Measurements from ENCODE around the gene ATR. TPM values are rescaled to one million over a fixed set of nuclear protein-coding genes. Genes with fewer than 3 reads are reported as not detected.
A peak's percentile ranks its signal among the peaks of the same experiment; 100 is the strongest.
"Not testable (repeated sequence)": the region's sequence is repeated elsewhere in the genome, so short reads cannot be mapped to it uniquely, and the experiment has no call there.

The ATR gene
- polyA plus RNA-seq, 2 of the 4 experiments (the other 2 are of a cell fraction): 13.9 to 36.2 TPM

GRCh38 chr3:142576792-142577191, 1.7 kb downstream of the ATR start:
- ATAC-seq (no peak), DNase-seq (ENCODE audit: low read depth in 1 of 2, low spot score in 1 of 2) (no peak), FAIRE-seq (no peak)
- H3K4me3 ChIP-seq: no peak overlapping the region; the same call in 2 of the 3 replicates
- H3K4me2 ChIP-seq: peak overlapping the region; percentile 72
- POLR2A ChIA-PET: no interaction called here
- no peak overlapping the region for H3K27ac ChIP-seq
- CTCF ChIA-PET: interaction anchor here (0.7 to 1.7 kb wide), 5 partner anchors 9 to 418 kb away, joined by 3 to 5 read pairs (median 3); no protein-coding TSS in a partner anchor
- H3K9me3 ChIP-seq: no peaks in the 10 kb centered on the region
- H3K4me1 ChIP-seq: peaks cover 20% of the 10 kb centered on the region; the same call in 2 of the 3 replicates
- TF ChIP-seq CBX8 (IDR thresholded peaks at IDR 0.05) (no peak), POLR2A (IDR thresholded peaks at IDR 0.05; ENCODE audit: low read length) (no peak), CHD4 (IDR thresholded peaks at IDR 0.05; ENCODE audit: borderline replicate concordance) (no peak), MAFK (IDR thresholded peaks at IDR 0.05; ENCODE audit: partially characterized antibody) (no peak), HEYL (CRISPR knock-in tag; IDR thresholded peaks at IDR 0.05) (no peak), CEBPB (IDR thresholded peaks at IDR 0.05) (no peak), HDAC2 (IDR thresholded peaks at IDR 0.05) (no peak), RFX5 (IDR thresholded peaks at IDR 0.05) (no peak), FOSL2 (IDR thresholded peaks at IDR 0.05) (no peak), FOSL2 (CRISPR knock-in tag; IDR thresholded peaks at IDR 0.05) (no peak), EHMT2 (IDR thresholded peaks at IDR 0.05; ENCODE audit: low read depth) (no peak), RARB (CRISPR knock-in tag; IDR thresholded peaks at IDR 0.05) (no peak), NFE2L2 (conservative IDR thresholded peaks at IDR 0.05; ENCODE audit: low read length) (no peak), PBX3 (IDR thresholded peaks at IDR 0.05) (no peak), SREBF2 (IDR thresholded peaks at IDR 0.05) (no peak)
- TF ChIP-seq, protein P1, sequence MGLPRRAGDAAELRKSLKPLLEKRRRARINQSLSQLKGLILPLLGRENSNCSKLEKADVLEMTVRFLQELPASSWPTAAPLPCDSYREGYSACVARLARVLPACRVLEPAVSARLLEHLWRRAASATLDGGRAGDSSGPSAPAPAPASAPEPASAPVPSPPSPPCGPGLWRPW (IDR thresholded peaks at IDR 0.05): no peak
- TF ChIP-seq, protein P2, sequence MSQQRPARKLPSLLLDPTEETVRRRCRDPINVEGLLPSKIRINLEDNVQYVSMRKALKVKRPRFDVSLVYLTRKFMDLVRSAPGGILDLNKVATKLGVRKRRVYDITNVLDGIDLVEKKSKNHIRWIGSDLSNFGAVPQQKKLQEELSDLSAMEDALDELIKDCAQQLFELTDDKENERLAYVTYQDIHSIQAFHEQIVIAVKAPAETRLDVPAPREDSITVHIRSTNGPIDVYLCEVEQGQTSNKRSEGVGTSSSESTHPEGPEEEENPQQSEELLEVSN (IDR thresholded peaks at IDR 0.05; ENCODE audit: borderline replicate concordance, low read depth): no peak
- TF ChIP-seq, protein P3, sequence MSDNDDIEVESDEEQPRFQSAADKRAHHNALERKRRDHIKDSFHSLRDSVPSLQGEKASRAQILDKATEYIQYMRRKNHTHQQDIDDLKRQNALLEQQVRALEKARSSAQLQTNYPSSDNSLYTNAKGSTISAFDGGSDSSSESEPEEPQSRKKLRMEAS (IDR thresholded peaks at IDR 0.05): no peak

- DNase-seq (ENCODE audit: low read depth in 1 of 2, low spot score in 1 of 2) (no peak), FAIRE-seq (no peak), ATAC-seq (no peak)
- TF ChIP-seq GATA3 (IDR thresholded peaks at IDR 0.05; ENCODE audit: borderline replicate concordance): no peak
- TF ChIP-seq, protein P3 (IDR thresholded peaks at IDR 0.05): no peak
- no peak for TF ChIP-seq RNF2 (IDR thresholded peaks at IDR 0.05; ENCODE audit: borderline replicate concordance, low read depth)
- TF ChIP-seq HEYL (CRISPR knock-in tag; IDR thresholded peaks at IDR 0.05): no peak
- no peak for TF ChIP-seq NPAS2 (CRISPR knock-in tag; IDR thresholded peaks at IDR 0.05; ENCODE audit: borderline replicate concordance)
- TF ChIP-seq ELK1 (IDR thresholded peaks at IDR 0.05; ENCODE audit: low read depth, low read length): no peak
- TF ChIP-seq CEBPB (IDR thresholded peaks at IDR 0.05): no peak
- TF ChIP-seq TP53 (CRISPR knock-in tag; IDR thresholded peaks at IDR 0.05): no peak
- ChIA-PET POLR2A (interaction anchor here (0.7 kb wide), 1 partner anchor 145 kb away, joined by 4 read pairs; no protein-coding TSS in a partner anchor), CTCF (interaction anchor here (0.6 kb wide), 1 partner anchor 1086 kb away, joined by 3 read pairs; no protein-coding TSS in a partner anchor)
- Histone ChIP-seq H3K4me2 (no peak overlapping the region), H3K4me1 (peaks cover 16% of the 10 kb centered on the region; the same call in 2 of the 3 replicates), H3K27ac (no peak overlapping the region), H3K4me3 (no peak overlapping the region), H3K9me3 (no peaks in the 10 kb centered on the region)
- WGBS (ENCODE audit: missing lambda C conversion rate): 86% methylated on average over 1 of the region's 1 CpG
These were observed 3.9 kb downstream of the ATR start for GRCh38 chr3:142574665-142575064.

DNA sequence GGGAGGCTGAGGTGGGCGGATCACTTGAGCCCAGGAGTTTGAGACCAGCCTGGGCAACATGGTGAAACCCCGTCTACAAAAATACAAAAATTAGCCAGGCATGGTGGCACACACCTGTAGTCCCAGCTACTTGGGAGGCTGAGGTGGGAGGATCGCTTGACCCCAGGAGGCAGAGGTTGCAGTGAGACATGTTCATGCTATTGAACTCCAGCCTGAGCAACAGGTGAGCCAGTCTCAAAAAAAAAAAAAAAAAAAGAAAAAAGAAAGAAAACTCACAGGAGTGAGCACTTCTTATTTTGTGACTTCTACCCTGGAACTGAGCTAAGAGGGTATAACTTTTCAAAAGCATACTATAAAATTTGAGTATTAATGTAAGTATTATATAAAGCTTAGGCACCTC, 4.3 kb downstream of the ATR start:
- ChIA-PET POLR2A (interaction anchor here (0.7 kb wide), 1 partner anchor 144 kb away, joined by 4 read pairs; no protein-coding TSS in a partner anchor), CTCF (interaction anchor here (0.6 kb wide), 1 partner anchor 1086 kb away, joined by 3 read pairs; no protein-coding TSS in a partner anchor)
- not testable (repeated sequence) for FAIRE-seq; ATAC-seq; H3K4me3 ChIP-seq; DNase-seq (ENCODE audit: low read depth in 1 of 2, low spot score in 1 of 2); H3K9me3 ChIP-seq; H3K4me2 ChIP-seq; H3K27ac ChIP-seq
- H3K4me1 ChIP-seq: peaks cover 14% of the 10 kb centered on the region; the same call in 2 of the 3 replicates
- 85% methylated on average over 3 of the region's 3 CpGs for WGBS (ENCODE audit: missing lambda C conversion rate)

DNA sequence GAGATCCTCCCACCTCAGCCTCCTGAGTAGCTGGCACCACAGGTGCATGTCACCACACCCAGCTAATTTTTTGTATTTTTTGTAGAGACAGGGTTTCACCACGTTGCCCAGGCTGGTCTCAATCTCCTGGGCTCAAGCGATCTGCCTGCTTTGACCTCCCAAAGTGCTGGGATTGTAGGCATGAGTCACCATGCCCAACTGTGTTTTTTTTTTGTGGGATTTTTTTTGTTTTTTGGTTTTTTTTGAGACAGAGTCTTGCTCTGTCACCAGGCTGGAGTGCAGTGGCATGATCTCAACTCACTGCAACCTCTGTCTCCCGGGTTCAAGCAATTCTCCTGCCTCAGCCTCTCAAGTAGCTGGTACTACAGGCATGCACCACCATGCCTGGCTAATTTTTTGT, 9.1 kb downstream of the ATR start:
- not testable (repeated sequence) for H3K9me3 ChIP-seq; ATAC-seq; H3K4me3 ChIP-seq; FAIRE-seq; H3K27ac ChIP-seq; H3K4me1 ChIP-seq; H3K4me2 ChIP-seq; DNase-seq (ENCODE audit: low read depth in 1 of 2, low spot score in 1 of 2)
- CTCF ChIA-PET: interaction anchor here (0.6 to 2.5 kb wide), 2 partner anchors 16 to 329 kb away, joined by 3 to 8 read pairs; no protein-coding TSS in a partner anchor
- POLR2A ChIA-PET: interaction anchor here (0.7 kb wide), 1 partner anchor 10 kb away, joined by 5 read pairs; no protein-coding TSS in a partner anchor
- 90% methylated on average over 3 of the region's 3 CpGs for WGBS (ENCODE audit: missing lambda C conversion rate)
